ENCODE measurements around the gene BPIFA1. TPM values are rescaled to one million over a fixed set of nuclear protein-coding genes. Genes with fewer than 3 reads are reported as not detected.

BPIFA1 gene
- total and polyA plus RNA-seq, 2 of the 8 experiments (the other 6 are each of a cell fraction or from before 2014, with no cell fraction given) = not detected

DNA sequence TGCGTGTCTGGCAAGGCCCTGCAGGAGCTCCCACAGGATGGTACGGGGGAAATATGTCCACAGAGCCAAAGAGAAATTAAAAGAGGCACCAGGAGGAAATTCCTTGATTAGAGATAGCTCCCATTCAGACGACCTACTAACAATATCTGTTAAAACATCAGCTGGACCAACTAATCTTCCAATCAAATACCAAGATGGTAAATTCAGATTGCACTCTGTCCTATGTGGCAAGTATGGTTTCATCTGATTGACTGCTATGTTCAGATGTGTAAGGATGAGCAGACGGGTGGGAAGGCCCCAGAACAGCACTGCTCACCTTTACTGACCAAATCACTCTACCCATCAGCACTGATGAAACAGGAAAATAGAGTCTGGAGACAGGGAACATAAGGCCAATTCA lies 48.3 kb upstream of the BPIFA1 start:
- no peak overlapping the region for H2BK12ac ChIP-seq (ENCODE audit: low read depth, low read length)
- no peak overlapping the region for H3K4me3 ChIP-seq (ENCODE audit: extremely low read depth in 1 of 4, insufficient read depth in 2 of 4, low read depth in 3 of 4, low read length in 4 of 4)
- no peak overlapping the region for H2BK5ac ChIP-seq (ENCODE audit: low read depth, low read length)
- H3K4me2 ChIP-seq (ENCODE audit: insufficient read depth in 1 of 2, low read depth in 2 of 2, low read length in 2 of 2) = no peak overlapping the region
- H3K27ac ChIP-seq (ENCODE audit: low read depth, low read length) = no peak overlapping the region
- no peak overlapping the region for H3K23ac ChIP-seq (ENCODE audit: insufficient read length)
- H3K4ac ChIP-seq (replicated peaks; ENCODE audit: insufficient read length, low read depth, low read length) = no peak overlapping the region
- H3K18ac ChIP-seq (ENCODE audit: extremely low read depth, low read length) = no peak overlapping the region
- no peaks in the 10 kb centered on the region for H3K27me3 ChIP-seq (replicated peaks in 1 of 4; ENCODE audit: control insufficient read depth in 3 of 4, extremely low read depth in 1 of 4, insufficient read depth in 3 of 4, low read length in 3 of 4)
- no peak for FAIRE-seq
- POLR2A ChIA-PET (ENCODE audit: partially characterized antibody) = no interaction called here
- 90% methylated on average over 4 of the region's 4 CpGs; no CpG with 5 or more reads in 1 of the 2 experiments for WGBS, 2 experiments (ENCODE audit: extremely low coverage in 1 of 2, insufficient coverage in 1 of 2, insufficient read length in 1 of 2, insufficient replicate concordance in 2 of 2, low coverage in 1 of 2, low lambda C conversion rate in 2 of 2, missing lambda C conversion rate in 1 of 2)
- H3K9me3 ChIP-seq (ENCODE audit: insufficient read depth in 2 of 2, low read depth in 1 of 2, low read length in 1 of 2) = no peaks in the 10 kb centered on the region
- no peak overlapping the region for H4K91ac ChIP-seq (replicated peaks; ENCODE audit: insufficient read length, low read length)
- H3K79me2 ChIP-seq (ENCODE audit: control insufficient read depth in 1 of 2, insufficient read depth in 2 of 2, low read length in 2 of 2) = no peaks in the 10 kb centered on the region
- DNase-seq (ENCODE audit: low read depth in 1 of 2, low spot score in 2 of 2) = no peak
- no peak overlapping the region for H2BK15ac ChIP-seq (ENCODE audit: low read length)
- H3K23me2 ChIP-seq (ENCODE audit: low read depth, low read length) = no peaks in the 10 kb centered on the region
- H3K36me3 ChIP-seq (ENCODE audit: control insufficient read depth in 2 of 4, insufficient read depth in 4 of 4, low read length in 3 of 4) = no peaks in the 10 kb centered on the region
- no peak overlapping the region for H3K56ac ChIP-seq (replicated peaks; ENCODE audit: insufficient read length, low read depth, low read length)
- H2AFZ ChIP-seq (ENCODE audit: low read length) = no peak overlapping the region
- no peak overlapping the region for H3K14ac ChIP-seq (ENCODE audit: insufficient read length)
- H2AK5ac ChIP-seq (ENCODE audit: low read depth, low read length) = no peak overlapping the region
- H3K9ac ChIP-seq (replicated peaks in 1 of 4; ENCODE audit: extremely low read depth in 1 of 4, low read depth in 3 of 4, low read length in 3 of 4) = no peak overlapping the region
- no peak overlapping the region for H2BK20ac ChIP-seq (ENCODE audit: low read length)
- no peak overlapping the region for H4K5ac ChIP-seq (ENCODE audit: insufficient read length, low read depth, low read length)
- no peak overlapping the region for H4K8ac ChIP-seq (ENCODE audit: extremely low read depth, insufficient read depth, low read length)
- H2BK120ac ChIP-seq (replicated peaks; ENCODE audit: low read depth, low read length) = no peak overlapping the region
- H4K20me1 ChIP-seq (replicated peaks in 1 of 2; ENCODE audit: control insufficient read depth in 1 of 2, insufficient read depth in 2 of 2, low read length in 2 of 2) = no peaks in the 10 kb centered on the region
- CTCF ChIA-PET (ENCODE audit: partially characterized antibody) = interaction anchor here (1.6 to 2.2 kb wide), 3 partner anchors 18 to 92 kb away, joined by 5 to 9 read pairs (median 6); no protein-coding TSS in a partner anchor
- H3K4me1 ChIP-seq (replicated peaks in 1 of 4; ENCODE audit: control insufficient read depth in 3 of 4, insufficient read depth in 4 of 4, low read length in 3 of 4) = no peaks in the 10 kb centered on the region
- no peaks in the 10 kb centered on the region for H3K79me1 ChIP-seq (ENCODE audit: low read depth, low read length)
- TF ChIP-seq ASH2L (IDR thresholded peaks at IDR 0.05; ENCODE audit: low read length) = no peak
- no peak for TF ChIP-seq NRF1 (IDR thresholded peaks at IDR 0.05; ENCODE audit: low read depth, low read length)
- no peak for TF ChIP-seq RNF2 (IDR thresholded peaks at IDR 0.05; ENCODE audit: borderline replicate concordance, low read depth, low read length, missing control alignments, poor library complexity, severe bottlenecking)
- TF ChIP-seq CBX5 (IDR thresholded peaks at IDR 0.05; ENCODE audit: low read depth, low read length) = no peak
- no peak for TF ChIP-seq SIX5 (IDR thresholded peaks at IDR 0.05; ENCODE audit: low read depth, low read length)
- TF ChIP-seq RBBP5 (IDR thresholded peaks at IDR 0.05; ENCODE audit: borderline replicate concordance, low read depth, low read length) = no peak
